Activated naive CD4-positive, alpha-beta T cell (primary cell): ENCODE results near the gene MIF.
"Not testable (repeated sequence)": the region's sequence is repeated elsewhere in the genome, so short reads cannot be mapped to it uniquely, and the experiment has no call there.

ENCODE experiments used
- DNase-seq, 4 experiments: peaks; one replicate each; lab custom pipeline; 2025; lab: John Stamatoyannopoulos, UW

Gene MIF

GRCh38 chr22:23903328-23903971, 9.3 kb downstream of the MIF start:
- no peak for DNase-seq

GRCh38 chr22:23904573-23905254, 10.5 kb downstream of the MIF start:
- DNase-seq = no peak

GRCh38 chr22:23906641-23907040, 12.5 kb downstream of the MIF start:
- DNase-seq = no peak

DNA sequence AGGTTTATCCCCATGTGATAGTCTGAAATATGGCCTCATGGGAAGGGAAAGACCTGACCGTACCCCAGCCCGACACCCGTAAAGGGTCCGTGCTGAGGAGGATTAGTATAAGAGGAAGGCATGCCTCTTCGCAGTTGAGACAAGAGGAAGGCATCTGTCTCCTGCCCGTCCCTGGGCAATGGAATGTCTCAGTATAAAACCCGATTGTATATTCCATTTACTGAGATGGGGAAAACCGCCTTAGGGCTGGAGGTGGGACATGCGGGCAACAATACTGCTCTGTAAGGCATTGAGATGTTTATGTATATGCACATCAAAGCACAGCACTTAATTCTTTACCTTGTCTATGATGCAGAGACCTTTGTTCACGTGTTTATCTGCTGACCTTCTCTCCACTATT, 13.2 kb downstream of the MIF start:
- not testable (repeated sequence) for DNase-seq

DNA sequence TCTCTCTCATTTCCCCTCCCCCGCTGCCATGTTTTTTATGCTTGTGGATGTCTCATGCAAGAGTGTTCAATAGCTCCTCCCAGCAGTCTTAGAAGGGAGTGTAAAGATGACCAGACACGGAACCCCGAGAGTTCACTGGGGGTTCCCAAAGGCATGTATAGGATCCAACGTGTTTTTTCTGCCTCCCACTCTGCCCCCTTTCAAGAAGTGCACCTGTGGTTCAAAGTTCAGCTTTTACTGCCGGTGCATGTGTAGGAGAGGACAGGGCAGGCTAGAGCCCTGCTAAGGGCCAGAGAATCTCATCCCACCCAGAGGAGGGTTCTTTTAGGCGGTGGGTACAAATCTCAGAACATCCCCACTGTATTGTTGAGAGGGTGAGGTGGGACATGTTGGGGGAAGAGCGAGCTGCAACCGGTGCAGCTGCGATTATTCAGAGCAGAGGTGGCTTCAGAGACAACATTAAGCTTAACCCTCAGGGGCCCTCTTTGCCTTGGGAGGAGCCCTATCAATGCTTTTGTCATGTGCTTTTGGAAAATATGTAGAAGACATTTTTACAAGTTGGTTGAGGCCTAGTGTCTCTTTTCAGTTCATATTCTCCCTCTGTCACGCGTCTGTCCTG, 14.5 kb downstream of the MIF start:
- DNase-seq = no peak

DNA sequence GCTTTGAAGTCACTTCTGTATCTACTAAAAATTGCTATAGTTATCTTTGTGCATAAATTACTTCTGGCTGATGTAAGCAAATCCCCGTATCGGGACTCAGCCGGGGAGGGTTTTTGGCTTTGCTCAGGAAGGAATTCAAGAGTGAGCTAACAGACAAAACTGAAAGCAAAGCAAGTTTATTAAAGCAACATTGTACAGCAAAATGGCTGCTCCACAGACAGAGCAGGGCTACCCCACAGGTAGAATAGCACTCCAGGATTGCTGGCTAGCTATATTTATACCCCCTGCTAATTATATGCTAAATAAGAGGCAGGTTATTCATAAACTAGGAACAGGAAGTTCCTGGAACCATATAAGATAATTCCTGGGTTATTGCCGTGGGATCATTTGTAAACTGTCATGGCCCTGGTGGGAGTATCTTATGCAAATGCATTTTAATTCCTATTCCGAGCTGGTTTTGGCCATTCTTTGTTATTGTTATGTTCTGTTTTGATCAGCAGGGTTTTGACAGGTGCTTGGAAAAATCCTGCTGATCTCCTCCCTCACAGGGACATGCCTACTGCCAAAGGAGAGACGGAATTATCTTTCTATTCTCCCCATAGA, 15.2 kb downstream of the MIF start:
- no peak for DNase-seq

DNA sequence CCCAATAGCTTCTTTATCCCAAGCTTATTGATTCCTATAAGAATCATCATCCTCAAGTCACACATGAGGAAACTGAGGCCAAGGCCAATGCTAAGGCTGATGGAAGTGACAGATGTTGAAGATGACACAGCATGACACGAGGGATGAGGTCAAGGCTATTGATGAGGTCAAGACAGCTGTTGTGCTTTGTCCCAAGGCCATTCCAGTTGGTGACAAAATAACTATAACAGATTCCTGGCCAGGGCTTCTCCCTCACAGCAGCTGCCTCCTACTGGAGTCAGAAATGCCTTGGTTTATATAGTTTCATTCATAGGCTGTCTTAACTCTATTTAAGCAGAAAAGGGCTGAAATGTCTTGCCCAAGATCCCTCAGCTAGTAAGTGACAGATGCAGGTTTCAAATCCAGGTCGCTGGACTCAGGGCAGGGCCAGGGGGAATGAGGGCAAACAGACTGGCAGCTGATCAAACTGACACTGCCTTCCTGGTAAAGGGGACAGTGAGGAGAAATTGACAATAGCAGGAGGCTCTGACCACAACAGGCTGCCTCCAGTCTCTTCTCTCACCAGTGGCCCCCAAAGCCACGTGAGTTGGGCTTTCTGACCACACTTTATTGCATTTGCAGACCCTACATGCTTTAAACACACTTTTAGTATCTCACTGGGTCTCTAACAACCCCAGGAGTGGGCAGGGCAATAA, 16.5 kb downstream of the MIF start:
- DNase-seq = no peak

DNA sequence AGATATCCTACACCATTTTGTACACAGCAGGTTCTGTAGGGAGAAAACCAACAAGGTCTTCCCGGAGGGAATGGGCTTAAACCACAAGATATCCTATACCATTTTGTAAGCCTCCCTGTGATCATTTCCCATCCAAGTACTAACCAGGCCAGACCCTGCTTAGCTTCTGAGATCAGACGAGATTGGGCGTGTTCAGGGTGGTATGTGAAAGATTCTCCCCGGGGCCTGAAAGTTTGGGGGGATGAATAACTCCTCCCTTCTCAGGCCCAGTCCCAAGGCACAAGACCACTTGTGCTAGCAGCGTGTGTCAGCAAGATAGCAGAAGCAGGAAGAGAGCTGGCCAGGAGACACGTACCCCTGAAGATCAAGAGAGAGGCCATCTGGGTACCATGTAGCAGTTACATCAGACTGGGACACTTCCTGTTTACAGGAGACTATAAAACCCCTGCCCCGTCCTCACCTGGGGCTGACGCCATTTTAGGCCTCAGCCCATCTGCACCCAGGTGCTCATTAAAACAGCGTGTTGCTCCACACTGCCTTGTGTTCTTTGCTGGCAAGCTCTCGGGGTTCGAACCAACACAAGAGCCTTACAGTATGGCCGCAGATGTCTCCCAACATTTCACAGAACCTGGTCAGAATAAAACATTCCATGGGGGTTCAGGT, 17.3 kb downstream of the MIF start:
- DNase-seq = no peak

GRCh38 chr22:23912293-23912903, 18.2 kb downstream of the MIF start:
- DNase-seq = no peak

- DNase-seq = no peak
These were observed 19.1 kb downstream of the MIF start for GRCh38 chr22:23913306-23913660.

DNA sequence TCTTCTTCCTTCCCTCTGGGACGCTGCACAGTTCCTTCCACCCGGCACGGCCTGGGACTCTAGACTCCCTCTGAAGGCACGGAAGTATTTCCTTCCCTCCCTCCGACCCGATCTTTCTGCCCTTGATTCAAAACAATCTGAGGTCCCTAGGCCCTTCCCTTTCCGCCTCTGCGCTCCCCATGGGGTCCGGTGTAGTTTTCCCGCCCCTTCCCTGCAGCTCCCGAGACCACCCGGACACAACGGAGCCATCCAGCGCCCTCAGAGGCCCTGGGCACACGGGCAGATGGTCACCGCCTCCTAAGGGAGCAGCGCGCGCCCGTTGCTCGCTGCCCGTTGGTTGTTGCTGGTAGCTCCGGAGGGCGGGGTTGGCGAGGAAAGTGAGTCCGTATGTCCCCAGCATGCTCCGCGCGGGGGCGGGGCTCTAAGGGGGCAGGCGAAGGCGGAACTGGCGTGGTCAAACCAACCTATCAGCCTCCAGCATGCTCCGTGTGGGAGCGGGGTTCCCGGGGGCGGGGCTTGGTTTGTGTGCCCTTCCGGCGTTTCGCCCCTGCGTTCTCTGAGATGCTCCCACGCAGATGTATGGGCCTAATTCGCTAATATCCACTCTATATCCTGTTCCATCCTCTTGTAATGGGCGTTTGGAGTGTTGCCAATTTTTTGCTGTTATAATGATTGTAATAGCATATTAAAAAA, 19.6 kb downstream of the MIF start:
- peak; percentile 94 to 98 (median 96) for DNase-seq

GRCh38 chr22:23915290-23915689, 21.1 kb downstream of the MIF start:
- no peak for DNase-seq

GRCh38 chr22:23920267-23920611, 26.1 kb downstream of the MIF start:
- DNase-seq = not testable (repeated sequence)

GRCh38 chr22:23921586-23922201, 27.5 kb downstream of the MIF start:
- not testable (repeated sequence) for DNase-seq

DNA sequence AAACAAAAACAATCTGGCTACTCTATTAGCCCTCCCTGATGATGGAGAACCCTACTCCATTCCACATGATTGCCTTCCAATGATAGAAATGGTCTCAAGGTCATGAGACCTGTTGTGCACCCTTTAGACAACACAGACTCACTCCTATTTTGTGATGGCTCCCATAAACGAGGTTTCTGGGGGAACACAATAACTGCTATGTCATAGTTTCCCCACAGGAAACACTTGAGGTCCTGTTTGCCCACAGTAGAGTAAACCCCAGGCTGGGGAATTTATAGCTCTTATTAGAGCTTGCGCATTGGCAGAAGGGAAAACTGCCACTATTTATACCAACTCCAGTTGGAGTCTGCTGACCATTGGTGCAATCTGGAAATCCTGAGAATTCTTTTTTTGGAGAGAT, 28.7 kb downstream of the MIF start:
- DNase-seq = no peak

DNA sequence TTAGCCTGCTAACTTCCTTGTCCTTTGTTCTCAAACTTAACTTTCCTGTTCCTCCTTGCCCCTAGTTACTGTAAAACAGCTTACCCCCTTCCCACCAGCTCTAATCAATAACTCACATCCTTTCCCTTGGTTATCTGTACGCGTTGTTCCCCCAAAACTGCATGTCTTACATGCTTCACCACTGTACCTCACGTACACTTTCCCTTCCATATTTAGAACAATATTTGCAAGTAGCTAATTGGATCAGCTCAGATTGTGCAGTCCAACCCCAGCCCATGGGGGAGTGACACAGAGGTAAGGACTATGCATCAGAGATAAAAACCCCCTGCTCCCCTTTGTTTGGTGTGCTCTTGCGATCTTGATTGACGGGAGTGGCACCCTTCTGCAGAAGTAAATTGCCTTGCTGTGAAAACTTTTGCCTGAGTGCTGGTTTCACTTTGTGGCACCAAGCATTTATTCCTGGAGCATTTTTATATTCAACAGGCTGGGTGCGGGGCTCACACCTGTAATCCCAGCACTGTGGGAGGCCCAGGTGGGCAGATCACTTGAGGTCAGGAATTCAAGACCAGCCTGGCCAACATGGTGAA, 30.9 kb downstream of the MIF start:
- no peak for DNase-seq

DNA sequence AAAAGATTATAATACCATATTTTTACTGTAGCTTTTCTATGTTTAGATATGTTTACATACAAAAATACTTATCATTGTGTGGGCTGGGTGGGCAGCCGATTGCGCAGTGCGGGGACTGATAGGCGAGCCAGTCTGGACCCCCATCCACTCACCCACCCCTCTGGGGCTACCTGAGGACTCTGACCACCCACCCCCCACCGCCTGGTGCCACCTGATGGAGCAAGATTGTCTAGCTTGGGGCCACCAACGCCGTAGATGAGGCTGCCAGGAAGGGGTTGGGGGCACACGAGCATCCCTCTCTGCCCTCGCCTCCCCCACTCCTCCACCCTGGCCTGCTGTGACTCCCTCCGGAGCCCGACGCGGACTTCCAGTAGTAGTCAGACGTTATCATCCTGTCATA, 32.4 kb downstream of the MIF start:
- DNase-seq = no peak

DNA sequence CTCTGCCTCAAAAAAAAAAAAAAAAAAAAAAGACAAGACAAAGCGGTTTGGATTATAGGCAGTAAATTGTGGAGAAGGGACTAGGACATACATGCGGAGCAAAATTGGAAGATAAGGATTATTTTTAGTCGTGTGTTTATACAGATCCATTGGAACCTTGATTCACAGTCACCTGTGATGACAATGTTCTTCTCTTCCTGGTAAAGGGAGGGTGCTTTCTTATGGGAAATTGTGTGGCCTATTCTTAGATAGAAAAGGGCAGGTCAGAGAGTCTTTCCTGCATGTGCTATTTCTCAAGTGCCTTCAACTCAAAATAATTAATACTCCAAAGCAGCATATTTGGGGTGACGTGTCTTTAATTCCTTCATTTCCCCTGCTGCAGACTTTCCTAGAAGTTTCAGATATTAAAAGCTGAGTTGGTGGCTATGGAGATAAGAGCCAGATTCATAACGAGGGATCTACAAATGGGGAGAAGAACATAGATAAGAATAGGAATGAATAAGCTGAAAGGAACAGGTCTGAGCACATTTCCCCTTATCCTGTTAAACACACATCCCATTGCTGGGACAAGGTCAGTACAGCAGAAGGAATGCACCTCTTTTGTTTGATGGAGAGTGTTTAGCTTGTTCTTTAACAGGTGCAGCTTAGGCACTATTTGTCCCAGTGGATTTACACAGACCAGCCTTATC, 44.3 kb downstream of the MIF start:
- no peak for DNase-seq

DNA sequence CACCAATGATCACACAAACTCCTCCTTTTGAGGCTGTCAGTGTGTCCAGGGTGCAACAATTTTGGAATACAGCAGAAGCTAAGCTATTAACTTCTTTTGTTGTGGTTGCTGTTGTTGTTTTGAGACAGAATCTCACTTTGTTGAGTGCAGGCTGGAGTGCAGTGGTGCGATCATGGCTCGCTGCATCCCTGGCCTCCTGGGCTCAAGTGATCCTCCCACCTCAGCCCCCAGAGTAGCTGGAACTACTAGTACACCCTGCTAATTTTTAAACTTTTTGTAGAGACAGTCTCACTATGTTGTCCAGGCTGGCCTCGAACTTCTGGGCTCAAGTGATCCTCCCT, 44.8 kb downstream of the MIF start:
- DNase-seq = no peak

- DNase-seq = not testable (repeated sequence)
These were observed 46.0 kb downstream of the MIF start for GRCh38 chr22:23940166-23940565.
